A549 (cell line): ENCODE measurements around the gene GAS2L2. TPM values are rescaled to one million over a fixed set of nuclear protein-coding genes. Genes with fewer than 3 reads are reported as not detected.

Source experiments
- ATAC-seq, 2 experiments: fragments of 200-7000 bp in 1 of 2; fragments of >200 bp in 1 of 2; cut with Nextera tagmentation in 1 of 2; cut with Tn5 transposase in 1 of 2; 3 replicates each; pipeline versions ENCODE4 v1.8.0 to v1.9.1; 2018 to 2020; ENCODE audit warnings: mild to moderate bottlenecking in 1 of 2, moderate library complexity in 1 of 2
- CTCF ChIA-PET: fragments of 300-600 bp; sonication (Branson Sonifier 250); formaldehyde crosslinking; extraction: SDS; loops from one replicate; lab custom pipeline; 2021; ENCODE audit warnings: antibody characterized with exemption, inconsistent platforms; lab: Yijun Ruan, JAX
- POLR2A ChIA-PET: fragments of 350-600 bp; formaldehyde crosslinking; extraction: SDS; loops from one replicate; lab custom pipeline; 2021; ENCODE audit warnings: antibody characterized with exemption, inconsistent platforms; lab: Yijun Ruan, JAX
- DNase-seq, 2 experiments: peaks; one replicate each; pipeline versions ENCODE4 v3.0.0 to v3.0.0-alpha.2; 2011 to 2016; ENCODE audit warnings: low read depth in 1 of 2, low spot score in 1 of 2
- FAIRE-seq: peaks from 2 replicates; lab custom pipeline; 2011; peaks lifted over from hg19 to GRCh38; lab: Jason Lieb, UNC
- H3K27ac ChIP-seq, 2 experiments: fragments of >200 bp; sonication (Bioruptor Twin); formaldehyde crosslinking; 3 replicates each; pipeline ENCODE4 v1.5.1; 2016 to 2017
- H3K4me1 ChIP-seq: fragments of >200 bp; sonication (Bioruptor Twin); formaldehyde crosslinking; 3 replicates; pipeline ENCODE4 v1.6.1; 2016
- H3K4me2 ChIP-seq: fragments of >200 bp; sonication (Bioruptor Twin); formaldehyde crosslinking; 3 replicates; pipeline ENCODE4 v1.6.1; 2016
- H3K4me3 ChIP-seq: fragments of >200 bp; sonication (Bioruptor Twin); formaldehyde crosslinking; 3 replicates; pipeline ENCODE4 v1.5.1; 2016
- H3K9me3 ChIP-seq: fragments of >200 bp; sonication (Bioruptor Twin); formaldehyde crosslinking; 3 replicates; pipeline ENCODE4 v1.6.1; 2016
- BCL3 ChIP-seq: fragments of >200 bp; sonication (Bioruptor Twin); formaldehyde crosslinking; IDR thresholded peaks from 3 replicates; pipeline ENCODE4 v1.6.1; 2016
- CBX8 ChIP-seq: fragments of 200-600 bp; sonication (generic); IDR thresholded peaks from 2 replicates; pipeline ENCODE4 v1.6.1; 2016
- CHD4 ChIP-seq: fragments of 200-600 bp; sonication (generic); IDR thresholded peaks from 2 replicates; pipeline ENCODE4 v1.6.1; 2016; ENCODE audit warnings: antibody characterized with exemption, mild to moderate bottlenecking, borderline replicate concordance
- E2F6 ChIP-seq: IDR thresholded peaks from 2 replicates; pipeline ENCODE4 v1.6.1; 2012; ENCODE audit warnings: low read depth, borderline replicate concordance
- EHF ChIP-seq: fragments of 250-450 bp; sonication (Bioruptor Pico); IDR thresholded peaks from 2 replicates; pipeline ENCODE4 v1.5.0; 2020; ENCODE audit warnings: mild to moderate bottlenecking
- EHMT2 ChIP-seq: fragments of 200-600 bp; sonication (generic); IDR thresholded peaks from 2 replicates; pipeline ENCODE4 v1.6.1; 2016; ENCODE audit warnings: antibody characterized with exemption, low read depth, mild to moderate bottlenecking, moderate library complexity
- ELK1 ChIP-seq: fragments of 150-350 bp; IDR thresholded peaks from 2 replicates; pipeline ENCODE4 v1.6.1; 2014; ENCODE audit warnings: low read depth, mild to moderate bottlenecking, low read length
- EP300 ChIP-seq, 2 experiments: fragments of >200 bp; sonication (Bioruptor Twin); formaldehyde crosslinking; IDR thresholded peaks; 2 replicates in 1 of 2; 3 replicates in 1 of 2; pipeline ENCODE4 v1.6.1; 2016 to 2017
- FOXS1 ChIP-seq: fragments of 250-450 bp; sonication (Bioruptor Pico); IDR thresholded peaks from 2 replicates; pipeline ENCODE4 v1.5.0; 2020; ENCODE audit warnings: mild to moderate bottlenecking, moderate library complexity
- HEYL ChIP-seq: fragments of 250-450 bp; sonication (Bioruptor Pico); IDR thresholded peaks from 2 replicates; pipeline ENCODE4 v1.8.0; 2021; ENCODE audit warnings: mild to moderate bottlenecking, moderate library complexity
- HMGXB4 ChIP-seq: fragments of 250-450 bp; sonication (Bioruptor Pico); IDR thresholded peaks from 2 replicates; pipeline ENCODE4 v1.5.0; 2021; ENCODE audit warnings: mild to moderate bottlenecking, moderate library complexity, borderline replicate concordance
- HOXB13 ChIP-seq: fragments of 250-450 bp; sonication (Bioruptor Pico); IDR thresholded peaks from 2 replicates; pipeline ENCODE4 v1.5.0; 2020; ENCODE audit warnings: low read depth, mild to moderate bottlenecking, moderate library complexity
- KDM1A ChIP-seq: fragments of 200-600 bp; sonication (generic); IDR thresholded peaks from 2 replicates; pipeline ENCODE4 v1.6.1; 2016; ENCODE audit warnings: low read depth, mild to moderate bottlenecking
- NFE2L2 ChIP-seq: fragments of 150-350 bp; conservative IDR thresholded peaks from 2 replicates; pipeline ENCODE4 v1.6.1; 2014; ENCODE audit warnings: low read length
- PHF8 ChIP-seq: fragments of 200-600 bp; sonication (generic); IDR thresholded peaks from 2 replicates; pipeline ENCODE4 v1.6.1; 2016; ENCODE audit warnings: low read depth, mild to moderate bottlenecking, antibody characterized with exemption, moderate library complexity, borderline replicate concordance
- RARB ChIP-seq: fragments of 250-450 bp; sonication (Bioruptor Pico); IDR thresholded peaks from 2 replicates; pipeline ENCODE4 v1.8.0; 2021; ENCODE audit warnings: mild to moderate bottlenecking, moderate library complexity
- RNF2 ChIP-seq: fragments of 200-600 bp; sonication (generic); IDR thresholded peaks from 2 replicates; pipeline ENCODE4 v1.6.1; 2016; ENCODE audit warnings: low read depth, mild to moderate bottlenecking, antibody characterized with exemption, moderate library complexity, borderline replicate concordance
- SMC3 ChIP-seq: fragments of >200 bp; sonication (Bioruptor Twin); formaldehyde crosslinking; IDR thresholded peaks from 3 replicates; pipeline ENCODE4 v1.6.1; 2018; ENCODE audit warnings: inconsistent platforms
- SREBF2 ChIP-seq: fragments of 450-650 bp; IDR thresholded peaks from 2 replicates; pipeline ENCODE4 v1.6.1; 2014; ENCODE audit warnings: mild to moderate bottlenecking, moderate library complexity
- TFCP2L1 ChIP-seq: fragments of 250-450 bp; sonication (Bioruptor Pico); IDR thresholded peaks from 2 replicates; pipeline ENCODE4 v1.5.0; 2021; ENCODE audit warnings: mild to moderate bottlenecking
- TP53 ChIP-seq: fragments of 250-450 bp; sonication (Bioruptor Pico); IDR thresholded peaks from 2 replicates; pipeline ENCODE4 v1.5.0; 2021; ENCODE audit warnings: mild to moderate bottlenecking, moderate library complexity
- ZC3H11A ChIP-seq: fragments of 450-650 bp; IDR thresholded peaks from 2 replicates; pipeline ENCODE4 v1.6.1; 2014; ENCODE audit warnings: antibody characterized with exemption, mild to moderate bottlenecking
- WGBS: methylation state at CpG from one replicate; pipeline ENCODE4 v1.1.6; 2017; ENCODE audit errors: missing lambda C conversion rate; 5-methylcytosine and 5-hydroxymethylcytosine counted together
- polyA plus RNA-seq, 4 experiments: library from polyadenylated mRNA; depleted of rRNA in 3 of 4; stranded (reverse); fragments of >200 nt; fragmentation: RNase III in 1 of 4; extraction: RNeasy Plus Mini Kit Qiagen cat#74134 plus additional on column Dnase treatment in 1 of 4; gene quantifications; 2 replicates in 3 of 4; 3 replicates in 1 of 4; pipeline ENCODE4 v1.2.3, GENCODE V29; 2011 to 2017

Gene GAS2L2
- polyA plus RNA-seq, 2 of the 4 experiments (the other 2 are of a cell fraction) = 0.06 to 0.15 TPM

- TF ChIP-seq FOXS1 (CRISPR knock-in tag) (no peak), EHF (no peak), PHF8 (no peak), E2F6 (no peak), CBX8 (no peak), EHMT2 (no peak), EP300 (IDR thresholded peaks at IDR 0.05) (no peak), ZC3H11A (no peak), TP53 (CRISPR knock-in tag) (no peak), KDM1A (no peak), SREBF2 (no peak), RARB (no peak)
- H3K9me3 ChIP-seq = no peaks in the 10 kb centered on the region
- DNase-seq = no peak
- ChIA-PET CTCF (interaction anchor here (1.2 to 27.6 kb wide), 4 partner anchors 12 to 49 kb away, joined by 3 to 377 read pairs (median 4); partner anchors contain the start of gene GAS2L2), POLR2A (no interaction called here)
- H3K4me1 ChIP-seq = peaks cover 3% of the 10 kb centered on the region; the same call in 1 of the 3 replicates
- ATAC-seq = no peak
- H3K27ac ChIP-seq = no peak overlapping the region
- no peak overlapping the region for H3K4me2 ChIP-seq
- 90% methylated on average over 2 of the region's 2 CpGs for WGBS
- no peak overlapping the region for H3K4me3 ChIP-seq
- FAIRE-seq = no peak
Observed at GRCh38 chr17:35714988-35715387, 38.1 kb downstream of the GAS2L2 start.

GRCh38 chr17:35713069-35713728 lies 39.8 kb downstream of the GAS2L2 start:
- CTCF ChIA-PET = interaction anchor here (1.6 to 2.0 kb wide), 5 partner anchors 34 to 100 kb away, joined by 5 to 10 read pairs (median 7); no protein-coding TSS in a partner anchor
- ATAC-seq (no peak), DNase-seq (no peak), FAIRE-seq (no peak)
- H3K4me2 ChIP-seq = no peak overlapping the region
- no peak overlapping the region for H3K4me3 ChIP-seq
- 77% methylated on average over 7 of the region's 7 CpGs for WGBS
- H3K9me3 ChIP-seq = no peaks in the 10 kb centered on the region
- peaks cover 14% of the 10 kb centered on the region; the same call in 1 of the 3 replicates for H3K4me1 ChIP-seq
- TF ChIP-seq RARB (no peak), HEYL (CRISPR knock-in tag) (no peak), SMC3 (no peak), ELK1 (no peak), CHD4 (no peak), HOXB13 (CRISPR knock-in tag) (no peak), RNF2 (no peak), TFCP2L1 (CRISPR knock-in tag) (no peak), HMGXB4 (no peak), CBX8 (no peak), NFE2L2 (no peak), BCL3 (no peak)
- POLR2A ChIA-PET = no interaction called here
- no peak overlapping the region for H3K27ac ChIP-seq
